Glomerular endothelial cell (primary cell): Measurements from ENCODE around the gene OR2B3. TPM values are rescaled to one million over a fixed set of nuclear protein-coding genes. Genes with fewer than 3 reads are reported as not detected.
"Not testable (repeated sequence)": the region's sequence is repeated elsewhere in the genome, so short reads cannot be mapped to it uniquely, and the experiment has no call there.

Source experiments
- DNase-seq: peaks from one replicate; pipeline ENCODE4 v3.0.0-alpha.2; 2011; ENCODE audit warnings: low read depth, low spot score; ENCODE audit errors: extremely low read depth
- total RNA-seq: library from RNA; depleted of rRNA; stranded (reverse); fragments of >200 nt; gene quantifications from 2 replicates; pipeline ENCODE4 v1.2.3, GENCODE V29; 2015

OR2B3 gene, protein sequence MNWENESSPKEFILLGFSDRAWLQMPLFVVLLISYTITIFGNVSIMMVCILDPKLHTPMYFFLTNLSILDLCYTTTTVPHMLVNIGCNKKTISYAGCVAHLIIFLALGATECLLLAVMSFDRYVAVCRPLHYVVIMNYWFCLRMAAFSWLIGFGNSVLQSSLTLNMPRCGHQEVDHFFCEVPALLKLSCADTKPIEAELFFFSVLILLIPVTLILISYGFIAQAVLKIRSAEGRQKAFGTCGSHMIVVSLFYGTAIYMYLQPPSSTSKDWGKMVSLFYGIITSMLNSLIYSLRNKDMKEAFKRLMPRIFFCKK
- total RNA-seq = not detected in 2 replicates

DNA sequence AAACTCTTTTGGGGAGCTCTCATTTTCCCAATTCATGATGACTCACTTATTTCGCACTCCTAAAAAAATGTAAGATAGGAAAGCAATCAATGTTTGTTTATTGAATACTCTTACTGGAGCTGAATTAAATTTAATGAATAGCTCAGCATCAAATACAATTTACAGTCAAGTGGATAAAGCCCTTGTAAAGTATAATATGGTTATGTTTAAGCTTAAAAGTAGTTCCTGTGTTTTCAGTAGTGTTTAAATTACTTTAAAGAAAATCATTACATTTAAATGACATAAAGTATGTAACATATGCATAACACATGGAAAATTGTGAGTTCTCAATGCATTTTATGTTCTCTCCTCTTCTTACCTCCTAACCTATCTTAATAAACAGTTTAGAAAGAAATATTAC, at the start of gene OR2B3:
Gene OR2B3 (minus strand): TSS at position 101 of the 400 bp plus-strand sequence. CDS start 65 bp downstream, at position 36.
- DNase-seq = no peak

DNA sequence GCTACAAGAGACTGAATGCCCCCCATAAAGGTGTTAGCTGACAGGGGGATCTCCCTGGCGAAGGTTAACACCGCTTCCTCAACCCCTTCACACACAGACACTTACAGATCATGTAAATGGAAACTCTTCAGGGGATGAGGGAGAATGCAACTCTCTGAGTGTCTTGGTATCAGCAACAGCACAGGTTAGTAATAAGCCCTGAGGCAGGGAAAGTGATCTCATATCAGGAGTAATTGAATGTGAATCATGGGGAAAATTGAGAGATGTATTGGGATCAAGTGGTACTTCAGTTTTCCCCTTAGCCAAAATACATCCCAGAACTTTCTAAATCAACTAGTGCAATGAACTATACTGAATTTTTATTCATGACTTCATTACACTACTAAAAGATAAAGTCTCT, 44.6 kb upstream of the OR2B3 start:
- DNase-seq = no peak

DNA sequence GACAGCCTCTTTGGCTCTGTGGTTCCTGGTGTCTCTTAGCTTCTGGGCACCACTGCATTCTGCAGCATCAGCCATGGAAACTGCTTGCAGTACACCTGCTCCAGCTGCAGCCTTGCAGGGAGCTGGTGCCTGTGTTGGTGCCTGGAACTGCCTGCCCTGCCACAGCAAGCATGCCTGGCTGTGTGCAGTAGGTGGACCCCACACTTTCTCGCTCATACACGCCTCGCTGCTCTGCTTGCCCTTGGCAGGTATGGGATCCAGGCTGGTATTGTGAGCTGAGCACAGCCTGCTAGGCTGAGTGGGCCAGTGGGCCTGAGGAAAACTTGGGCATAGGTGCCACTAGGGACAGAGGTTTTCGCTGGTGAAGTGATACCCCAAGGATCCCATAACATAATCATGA, 43.5 kb upstream of the OR2B3 start:
- no peak for DNase-seq

DNA sequence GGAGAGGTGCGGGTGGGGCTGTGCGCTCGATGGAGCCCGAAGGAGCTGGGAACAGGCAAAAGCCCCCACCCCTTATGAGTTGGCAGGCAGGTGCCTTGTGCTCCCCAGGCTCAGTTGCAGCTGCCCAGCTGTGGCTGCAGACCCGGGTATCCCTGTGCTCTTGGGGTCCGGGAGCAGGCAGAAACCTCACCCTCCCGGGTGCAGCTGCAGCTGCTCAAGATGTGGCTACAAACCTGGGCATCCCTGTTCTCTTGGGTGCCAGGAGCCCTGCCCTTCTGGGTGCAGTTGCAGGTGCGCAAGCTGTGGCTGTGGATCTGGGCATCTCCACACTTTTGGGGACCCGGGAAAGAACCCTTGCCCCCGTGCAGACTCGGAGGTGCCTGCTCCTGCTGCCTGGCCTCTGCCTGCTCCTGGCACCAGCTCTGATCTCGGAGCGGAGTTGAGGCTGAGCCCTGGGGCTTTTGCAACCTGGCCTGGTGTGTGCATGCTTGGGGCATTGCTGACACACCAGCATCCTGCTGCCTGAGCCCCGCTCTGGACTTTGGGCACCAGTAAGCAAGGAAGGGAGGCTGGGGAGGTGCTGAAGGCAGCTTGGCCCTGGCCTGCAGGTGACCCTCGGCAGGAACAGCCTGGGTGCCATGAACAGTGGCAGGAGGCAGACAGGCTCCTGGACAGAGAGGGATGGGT, 42.4 kb upstream of the OR2B3 start:
- DNase-seq = no peak

DNA sequence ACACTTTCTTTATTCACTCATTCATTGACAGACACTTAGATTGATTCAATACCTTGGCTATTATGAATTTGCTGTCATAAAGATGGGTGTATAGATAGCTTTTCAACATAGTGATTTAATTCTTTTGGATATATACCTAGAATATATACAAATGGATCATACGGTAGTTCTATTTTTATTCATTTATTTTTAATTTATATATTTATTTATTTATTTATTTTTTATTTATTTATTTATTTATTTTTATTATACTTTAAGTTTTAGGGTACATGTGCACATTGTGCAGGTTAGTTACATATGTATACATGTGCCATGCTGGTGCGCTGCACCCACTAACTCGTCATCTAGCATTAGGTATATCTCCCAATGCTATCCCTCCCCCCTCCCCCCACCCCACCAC, 27.9 kb upstream of the OR2B3 start:
- DNase-seq = not testable (repeated sequence)

DNA sequence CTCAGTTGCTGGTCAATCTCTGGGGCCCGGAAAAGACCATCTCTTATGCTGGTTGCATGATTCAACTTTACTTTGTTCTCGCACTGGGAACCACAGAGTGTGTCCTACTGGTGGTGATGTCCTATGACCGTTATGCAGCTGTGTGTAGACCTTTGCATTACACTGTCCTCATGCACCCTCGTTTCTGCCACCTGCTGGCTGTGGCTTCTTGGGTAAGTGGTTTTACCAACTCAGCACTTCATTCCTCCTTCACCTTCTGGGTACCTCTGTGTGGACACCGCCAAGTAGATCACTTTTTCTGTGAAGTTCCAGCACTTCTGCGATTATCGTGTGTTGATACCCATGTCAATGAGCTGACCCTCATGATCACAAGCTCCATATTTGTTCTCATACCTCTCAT, 25.0 kb upstream of the OR2B3 start:
- no peak for DNase-seq

DNA sequence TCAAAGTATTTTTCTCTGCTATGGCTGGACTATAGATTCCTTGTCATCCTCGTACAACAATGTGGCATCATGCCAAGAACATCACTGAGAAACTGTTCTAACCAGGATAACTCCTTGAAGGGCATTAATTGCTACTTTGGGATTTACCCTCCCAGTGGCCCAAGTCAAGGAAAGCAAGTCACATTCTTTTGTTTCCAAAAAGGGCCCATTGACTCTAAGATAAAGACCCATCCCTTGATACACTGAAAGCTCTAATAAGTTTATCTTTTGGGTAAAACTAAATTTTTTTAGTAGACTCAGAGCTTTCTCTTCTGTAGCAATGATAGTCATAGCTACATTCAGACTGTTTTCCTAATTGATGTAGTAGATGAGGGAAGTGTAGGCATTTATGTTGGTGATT, 20.6 kb upstream of the OR2B3 start, which contains the start of gene OR2J3:
Gene OR2J3 (plus strand): TSS at position 301 of the 400 bp plus-strand sequence. CDS start 3,833 bp downstream, outside the sequence.
- DNase-seq = no peak

DNA sequence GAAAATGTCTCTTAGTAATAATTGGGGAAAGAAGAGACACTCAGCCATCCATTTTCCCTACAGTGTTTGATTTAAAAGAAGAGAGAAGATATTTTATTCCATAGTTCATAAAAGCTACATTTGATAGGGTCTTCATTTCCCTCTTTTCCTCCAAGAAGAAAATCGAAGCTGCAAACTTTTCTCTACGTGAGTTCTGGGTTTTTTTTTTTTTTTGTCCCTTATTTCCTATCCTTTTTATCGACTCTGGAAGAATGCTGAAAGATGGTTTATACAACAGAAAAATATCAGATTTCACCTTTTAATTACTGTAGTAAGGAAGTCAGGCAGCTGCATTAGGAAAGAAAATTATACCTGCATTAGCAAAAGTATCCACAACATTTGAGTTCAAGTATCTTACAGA, 12.1 kb upstream of the OR2B3 start, which contains the start of gene OR2J1:
Gene OR2J1 (plus strand): TSS at position 301 of the 400 bp plus-strand sequence. CDS start 1,453 bp downstream, outside the sequence.
- no peak for DNase-seq

DNA sequence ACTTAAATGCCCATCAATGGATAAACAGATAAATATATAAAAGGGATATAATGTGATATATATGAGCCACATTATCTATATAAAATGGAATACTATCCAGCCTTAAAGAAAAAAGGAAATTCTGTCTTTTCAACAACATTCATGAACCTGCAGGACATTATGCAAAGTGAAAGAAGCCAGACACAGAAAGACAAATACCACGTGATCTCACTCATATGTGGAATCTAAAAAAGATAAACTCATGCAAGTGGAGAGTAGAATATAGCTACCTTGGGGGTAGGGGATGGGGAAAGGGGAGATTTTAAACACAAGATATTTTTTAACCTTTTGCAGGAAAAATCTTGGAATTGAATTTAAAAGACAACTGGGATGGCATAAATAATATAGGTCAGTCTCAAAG, 10.7 kb upstream of the OR2B3 start:
- DNase-seq = no peak

DNA sequence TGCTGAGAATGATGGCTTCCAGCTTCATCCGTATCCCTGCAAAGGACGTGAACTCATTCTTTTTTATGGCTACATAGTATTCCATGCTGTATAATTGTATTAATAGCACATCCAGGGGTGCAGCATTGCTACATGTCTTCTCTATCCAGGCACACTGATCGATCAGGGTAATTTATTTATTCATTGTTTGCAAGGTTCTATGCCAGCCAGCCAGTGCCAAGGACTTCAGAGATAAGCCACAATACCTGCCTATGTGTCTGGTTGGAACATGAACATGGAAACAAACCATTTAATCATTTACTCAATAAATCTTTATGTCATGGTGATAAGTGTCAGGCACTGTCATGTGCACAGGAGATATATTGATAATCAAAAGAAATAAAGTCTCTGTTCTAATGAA, 5.8 kb upstream of the OR2B3 start:
- DNase-seq = no peak

DNA sequence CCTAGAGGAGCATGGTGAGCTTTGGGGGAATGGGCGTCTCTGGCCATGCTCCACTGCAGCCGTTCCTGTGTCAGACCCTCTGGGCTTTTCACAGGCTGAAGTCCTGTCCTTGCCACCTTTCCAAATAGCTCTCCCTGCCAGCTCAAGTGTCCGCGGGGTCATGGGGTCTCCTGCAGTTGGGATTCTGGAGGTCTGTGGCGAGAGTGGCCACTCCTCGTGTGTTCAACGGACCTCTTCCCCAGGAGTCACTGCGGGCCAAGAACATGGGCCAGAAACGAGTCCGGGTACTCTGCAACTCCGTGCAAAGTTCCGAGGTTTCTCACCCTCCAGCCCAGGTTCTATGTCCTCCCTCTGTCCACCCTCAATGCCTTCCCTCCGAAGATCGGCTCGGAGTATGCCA, 4.7 kb downstream of the OR2B3 start:
- no peak for DNase-seq

DNA sequence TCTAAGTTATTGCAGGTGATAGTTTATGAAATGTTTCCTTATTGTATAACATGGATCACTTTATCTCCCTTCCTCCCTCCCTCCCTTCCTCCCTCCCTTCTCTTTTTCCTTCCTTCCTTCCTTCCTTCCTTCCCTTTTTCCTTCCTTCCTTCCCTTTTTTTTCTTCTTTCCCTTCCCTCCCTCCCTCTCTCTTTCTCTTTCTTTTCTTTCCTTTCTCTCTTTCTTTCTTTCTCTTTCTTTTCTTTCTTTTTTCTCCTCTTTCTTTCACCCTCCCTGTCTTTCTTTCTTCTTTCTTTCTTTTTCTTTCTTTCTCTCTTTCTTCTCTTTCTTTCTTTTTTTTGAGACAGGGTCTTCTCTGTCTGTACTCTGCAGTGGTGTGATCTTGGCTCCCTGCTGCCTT, 5.8 kb downstream of the OR2B3 start:
- DNase-seq = no peak

DNA sequence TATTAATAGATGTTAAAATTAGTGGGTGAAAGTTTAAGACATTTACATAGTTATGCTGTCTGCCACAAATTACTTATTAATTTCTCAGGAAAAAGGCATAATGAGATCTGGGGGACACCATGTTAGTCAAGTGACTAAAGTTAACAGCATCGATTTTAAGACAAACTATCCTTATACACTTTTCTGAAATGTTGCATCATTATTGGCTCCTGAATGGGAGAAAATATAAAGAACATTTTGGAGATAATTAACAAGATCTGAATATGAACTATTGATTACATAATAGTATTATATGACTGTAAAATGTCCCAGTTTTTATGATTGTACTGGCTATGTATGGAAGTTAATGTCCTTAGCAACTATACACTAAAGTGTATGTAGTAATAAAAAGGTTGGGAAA, 7.9 kb downstream of the OR2B3 start:
- no peak for DNase-seq

DNA sequence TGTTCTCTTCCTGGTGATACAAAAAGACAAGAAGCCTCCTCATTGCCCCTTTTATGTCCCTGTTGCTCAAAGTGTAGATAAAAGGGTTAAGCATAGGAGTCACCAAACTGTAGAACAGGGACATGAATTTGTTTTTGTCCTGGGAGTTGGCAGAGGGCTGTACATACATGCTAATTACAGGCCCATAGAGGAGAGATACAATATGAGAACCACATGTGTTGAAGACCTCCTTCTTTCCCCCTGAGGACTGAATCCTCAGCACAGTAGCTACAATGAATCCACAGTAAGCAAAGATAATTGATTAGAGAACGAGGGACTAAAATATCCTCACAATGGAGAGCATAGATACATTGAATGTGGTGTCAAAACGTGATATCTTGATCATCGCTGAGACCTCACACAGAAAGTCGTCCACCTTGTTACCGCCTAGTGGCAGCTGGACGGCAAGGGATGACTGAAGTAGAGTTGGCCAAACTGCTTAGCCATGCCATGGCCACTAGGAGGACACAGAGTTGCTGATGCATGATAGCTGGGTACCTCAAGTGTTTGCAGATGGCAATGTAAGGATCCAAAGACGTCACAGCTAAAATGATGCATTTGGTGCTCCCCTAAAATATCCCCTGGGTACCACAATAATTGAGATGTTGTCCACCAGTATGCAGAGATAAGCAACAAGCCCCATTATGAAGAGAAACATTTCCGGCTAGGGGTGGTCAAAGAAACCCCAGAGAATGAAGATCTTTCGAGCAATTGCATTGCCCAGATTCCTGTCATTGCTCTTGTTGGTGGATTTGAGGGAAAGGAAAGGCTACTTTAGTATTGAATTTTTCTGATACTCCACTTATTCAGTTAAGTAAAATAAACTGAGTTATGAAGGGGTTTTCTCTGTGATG, 15.0 kb downstream of the OR2B3 start:
- no peak for DNase-seq

DNA sequence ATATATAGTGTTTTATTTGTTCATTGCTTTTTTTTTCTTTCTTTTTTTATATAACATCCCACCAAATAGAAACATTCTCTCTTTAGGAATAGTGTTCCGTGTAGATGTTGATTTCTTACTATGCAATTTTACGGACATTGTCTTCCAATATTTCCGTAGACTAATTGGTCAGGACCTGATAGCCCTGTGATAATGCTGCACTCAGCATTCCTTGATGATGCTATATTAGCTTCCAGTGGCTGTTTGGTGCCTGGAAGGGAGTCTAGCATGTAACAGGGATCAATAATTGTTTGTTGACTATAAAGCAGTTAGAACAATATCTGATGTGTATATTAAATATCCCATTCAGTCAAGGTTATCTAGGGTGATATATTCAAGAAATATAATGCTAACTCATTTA, 35.4 kb downstream of the OR2B3 start:
- no peak for DNase-seq

DNA sequence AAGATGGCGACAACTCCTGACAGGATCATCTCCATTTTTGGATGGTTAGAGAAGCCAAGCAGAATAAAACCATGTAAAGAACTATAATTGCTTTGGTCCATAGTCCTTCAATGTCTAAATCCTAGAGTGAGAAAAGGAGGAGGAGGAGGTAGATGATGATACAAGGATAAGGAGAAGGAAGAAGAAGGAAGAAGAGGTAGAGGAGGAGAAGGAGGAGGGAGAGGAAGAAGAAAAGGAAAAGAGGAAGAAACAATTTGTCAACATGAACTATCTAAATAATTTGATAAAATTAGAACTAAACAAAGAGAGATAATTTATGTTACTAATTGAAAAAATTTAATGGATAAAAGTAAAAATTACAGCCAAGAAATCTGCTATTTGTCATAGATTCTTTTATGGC, 42.0 kb downstream of the OR2B3 start, which contains the start of gene OR2W1:
Gene OR2W1 (minus strand): TSS at position 101 of the 400 bp plus-strand sequence. CDS start 0 bp downstream, at position 101.
- DNase-seq = no peak

Other genes starting within 250 kb of the OR2B3 start
- gene TRIM27, start 163.3 kb downstream of the OR2B3 start, total RNA-seq = 68.7 and 85.6 TPM in 2 replicates
- 0.05 and 0.70 TPM in 2 replicates for gene ZNF311, start 82.0 kb downstream of the OR2B3 start, total RNA-seq
- gene OR2W1, start 42.1 kb downstream of the OR2B3 start, total RNA-seq = not detected in 2 replicates
- gene OR2J1, start 12.2 kb upstream of the OR2B3 start, total RNA-seq = not detected in 2 replicates
- not detected in 2 replicates for gene OR2J3, start 20.7 kb upstream of the OR2B3 start, total RNA-seq
- not detected in 2 replicates for gene OR2J2, start 83.6 kb upstream of the OR2B3 start, total RNA-seq
- not detected in 2 replicates for gene OR14J1, start 214.4 kb upstream of the OR2B3 start, total RNA-seq